Measurements from ENCODE around the gene KRT38.
"Not testable (repeated sequence)": the region's sequence is repeated elsewhere in the genome, so short reads cannot be mapped to it uniquely, and the experiment has no call there.

KRT38 gene

DNA sequence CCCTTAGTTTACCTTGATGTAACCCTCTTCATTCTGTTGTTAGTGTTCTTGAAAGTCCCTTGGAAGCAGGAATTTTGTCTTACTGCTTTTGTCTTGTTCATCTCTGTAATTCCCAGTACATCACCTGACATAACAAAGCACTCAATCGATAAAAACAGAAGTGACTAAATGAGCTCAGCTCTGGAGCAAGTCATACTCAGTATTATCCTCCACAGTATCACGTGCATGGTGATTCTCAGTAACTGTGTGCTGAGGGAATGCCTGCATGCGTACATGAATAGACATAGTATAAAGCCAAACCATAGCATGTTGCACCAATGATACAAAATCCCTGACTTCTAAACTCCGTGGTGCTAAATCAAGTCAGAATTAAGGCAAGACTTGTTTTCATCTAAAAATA, 7.2 kb downstream of the KRT38 start:
- Histone ChIP-seq H3K4me1 (no peaks in the 10 kb centered on the region), H2AFZ (no peak overlapping the region), H3K4me2 (ENCODE audit: low read length) (no peak overlapping the region), H3K9me3 (ENCODE audit: control insufficient read depth, low read length) (no peaks in the 10 kb centered on the region), H3K9ac (no peak overlapping the region), H3K27me3 (ENCODE audit: control insufficient read depth, insufficient read depth, low read length) (no peaks in the 10 kb centered on the region), H3K36me3 (ENCODE audit: control insufficient read depth, insufficient read depth, low read length) (no peaks in the 10 kb centered on the region), H3K4me3 (ENCODE audit: low read depth, low read length) (no peak overlapping the region), H3K79me2 (no peaks in the 10 kb centered on the region), H3K27ac (no peak overlapping the region)
- TF ChIP-seq, protein P1, sequence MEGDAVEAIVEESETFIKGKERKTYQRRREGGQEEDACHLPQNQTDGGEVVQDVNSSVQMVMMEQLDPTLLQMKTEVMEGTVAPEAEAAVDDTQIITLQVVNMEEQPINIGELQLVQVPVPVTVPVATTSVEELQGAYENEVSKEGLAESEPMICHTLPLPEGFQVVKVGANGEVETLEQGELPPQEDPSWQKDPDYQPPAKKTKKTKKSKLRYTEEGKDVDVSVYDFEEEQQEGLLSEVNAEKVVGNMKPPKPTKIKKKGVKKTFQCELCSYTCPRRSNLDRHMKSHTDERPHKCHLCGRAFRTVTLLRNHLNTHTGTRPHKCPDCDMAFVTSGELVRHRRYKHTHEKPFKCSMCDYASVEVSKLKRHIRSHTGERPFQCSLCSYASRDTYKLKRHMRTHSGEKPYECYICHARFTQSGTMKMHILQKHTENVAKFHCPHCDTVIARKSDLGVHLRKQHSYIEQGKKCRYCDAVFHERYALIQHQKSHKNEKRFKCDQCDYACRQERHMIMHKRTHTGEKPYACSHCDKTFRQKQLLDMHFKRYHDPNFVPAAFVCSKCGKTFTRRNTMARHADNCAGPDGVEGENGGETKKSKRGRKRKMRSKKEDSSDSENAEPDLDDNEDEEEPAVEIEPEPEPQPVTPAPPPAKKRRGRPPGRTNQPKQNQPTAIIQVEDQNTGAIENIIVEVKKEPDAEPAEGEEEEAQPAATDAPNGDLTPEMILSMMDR (IDR thresholded peaks at IDR 0.05): no peak

DNA sequence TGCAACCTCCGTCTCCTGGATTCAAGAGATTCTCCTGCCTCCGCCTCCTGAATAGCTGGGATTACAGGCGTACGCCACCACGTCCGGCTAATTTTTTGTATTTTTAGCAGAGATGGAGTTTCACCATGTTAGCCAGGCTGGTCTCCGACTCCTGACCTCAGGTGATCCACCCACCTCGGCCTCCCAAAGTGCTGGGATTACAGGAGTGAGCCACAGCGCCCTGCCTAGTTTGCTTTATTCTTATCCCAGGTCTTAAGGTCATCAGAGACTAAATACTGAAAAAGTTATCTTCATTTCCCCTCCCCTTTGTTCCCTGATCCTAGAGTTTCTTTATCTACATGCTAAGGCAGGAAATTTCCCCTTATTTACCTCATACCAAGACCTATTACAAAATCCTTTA, 10.4 kb downstream of the KRT38 start:
- H2AFZ ChIP-seq; H3K27me3 ChIP-seq (ENCODE audit: control insufficient read depth, insufficient read depth, low read length); H3K9ac ChIP-seq; H3K79me2 ChIP-seq; H3K36me3 ChIP-seq (ENCODE audit: control insufficient read depth, insufficient read depth, low read length); H3K27ac ChIP-seq; H3K4me2 ChIP-seq (ENCODE audit: low read length); H3K9me3 ChIP-seq (ENCODE audit: control insufficient read depth, low read length); H3K4me1 ChIP-seq; H3K4me3 ChIP-seq (ENCODE audit: low read depth, low read length): not testable (repeated sequence)

DNA sequence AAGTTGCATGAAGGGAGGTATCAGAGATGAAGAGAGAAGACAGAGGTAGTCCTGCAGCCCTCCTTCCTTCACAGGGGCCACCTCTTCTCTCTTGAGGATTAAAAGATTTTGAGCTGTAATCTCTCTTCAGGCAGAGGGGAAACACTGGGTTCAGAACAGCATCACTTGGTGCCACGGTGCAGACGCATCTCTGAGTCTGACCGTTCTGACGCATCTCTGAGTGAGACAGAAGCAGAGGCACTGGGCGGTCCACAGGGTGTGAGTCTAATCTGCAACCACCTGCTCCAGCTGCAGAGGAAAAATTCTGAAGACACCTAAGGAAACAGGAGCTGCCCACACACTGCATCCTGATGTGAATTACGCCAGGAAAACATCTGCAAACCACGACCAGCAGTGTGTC, 11.1 kb downstream of the KRT38 start:
- Histone ChIP-seq H3K27me3 (ENCODE audit: control insufficient read depth, insufficient read depth, low read length) (no peaks in the 10 kb centered on the region), H3K9me3 (ENCODE audit: control insufficient read depth, low read length) (no peaks in the 10 kb centered on the region), H3K9ac (no peak overlapping the region), H3K36me3 (ENCODE audit: control insufficient read depth, insufficient read depth, low read length) (no peaks in the 10 kb centered on the region), H2AFZ (no peak overlapping the region), H3K4me3 (ENCODE audit: low read depth, low read length) (no peak overlapping the region), H3K4me1 (no peaks in the 10 kb centered on the region), H3K4me2 (ENCODE audit: low read length) (no peak overlapping the region), H3K79me2 (no peaks in the 10 kb centered on the region), H3K27ac (no peak overlapping the region)
- TF ChIP-seq, protein P1 (IDR thresholded peaks at IDR 0.05): no peak

DNA sequence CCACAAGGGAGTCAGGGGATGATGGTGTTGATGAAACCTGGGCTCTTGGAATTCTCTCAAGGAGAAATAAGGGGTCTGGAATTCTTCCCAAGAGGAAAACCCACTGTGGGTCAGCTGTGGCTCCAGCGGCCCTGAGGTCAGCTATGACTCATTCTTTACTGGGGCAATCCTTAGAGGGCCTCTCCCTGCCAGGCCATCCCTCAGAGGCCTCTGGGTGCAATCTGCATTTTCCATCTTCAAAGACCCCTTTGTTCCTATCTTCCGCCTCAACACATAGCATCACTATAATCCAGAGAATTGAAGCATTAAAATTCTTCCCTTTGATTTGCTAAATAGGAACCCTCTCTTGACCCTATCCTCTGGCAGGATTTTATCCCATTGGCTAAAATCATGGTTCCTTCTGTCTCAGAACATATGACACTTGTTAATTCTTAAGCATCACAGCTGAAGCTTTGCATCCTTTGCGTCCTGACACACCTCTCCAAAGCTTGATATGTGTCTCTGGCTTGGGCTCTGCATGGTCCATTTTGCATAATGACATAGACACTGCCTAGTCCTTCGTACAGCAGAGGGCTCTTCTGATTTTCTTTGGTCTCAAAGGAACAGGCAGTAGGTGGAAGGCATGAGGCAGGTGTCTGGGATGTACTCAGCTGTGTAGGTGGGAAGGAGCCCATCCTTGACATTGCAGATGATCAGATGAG, 12.0 kb downstream of the KRT38 start:
- H3K27ac ChIP-seq: no peak overlapping the region
- H3K9me3 ChIP-seq (ENCODE audit: control insufficient read depth, low read length): no peaks in the 10 kb centered on the region
- H3K79me2 ChIP-seq: no peaks in the 10 kb centered on the region

DNA sequence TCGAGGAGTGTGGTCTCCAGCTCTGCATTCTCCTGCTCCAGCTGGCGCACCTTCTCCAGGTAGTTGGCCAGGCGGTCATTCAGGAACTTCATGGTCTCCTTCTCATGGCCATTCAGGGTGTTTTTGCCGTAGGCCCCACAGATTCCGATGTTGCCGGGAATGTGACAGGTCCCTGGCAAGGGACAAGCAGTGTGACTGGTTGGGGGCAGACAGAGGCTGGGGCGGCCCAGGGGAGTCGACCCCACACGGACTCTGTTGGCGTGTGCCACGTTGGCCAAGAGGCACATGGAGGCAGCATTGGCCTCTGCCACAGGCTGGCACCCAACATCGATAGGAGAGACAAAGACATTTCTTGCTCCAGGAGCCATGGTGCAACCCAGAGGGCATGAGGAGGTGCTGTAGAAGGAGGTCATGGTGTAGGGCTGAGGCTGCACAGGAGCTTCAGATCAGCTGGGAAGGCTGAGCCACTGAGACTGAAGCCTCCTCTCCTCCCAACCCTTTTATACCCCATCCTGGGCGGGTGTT, 16.6 kb downstream of the KRT38 start, which contains the start of gene KRT37:
KRT37 (minus strand) TSS at position 475 of the 525 bp plus-strand sequence; CDS start at position 413, 62 bp downstream.
- TF ChIP-seq, protein P1 (IDR thresholded peaks at IDR 0.05): no peak
- Histone ChIP-seq H3K27ac (no peak within 1 kb of the TSS), H3K27me3 (ENCODE audit: control insufficient read depth, insufficient read depth, low read length) (no peaks in the 10 kb centered on the region), H3K4me2 (ENCODE audit: low read length) (no peak within 1 kb of the TSS), H3K4me3 (ENCODE audit: low read depth, low read length) (no peak within 1 kb of the TSS), H3K4me1 (no peaks in the 10 kb centered on the region), H2AFZ (no peak within 1 kb of the TSS), H3K9me3 (ENCODE audit: control insufficient read depth, low read length) (no peaks in the 10 kb centered on the region), H3K79me2 (no peaks in the 10 kb centered on the region), H3K36me3 (ENCODE audit: control insufficient read depth, insufficient read depth, low read length) (no peaks in the 10 kb centered on the region), H3K9ac (no peak within 1 kb of the TSS)

More for the DNA sequence above, 12.0 kb downstream of the KRT38 start:
- Histone ChIP-seq H3K36me3 (ENCODE audit: control insufficient read depth, insufficient read depth, low read length) (no peaks in the 10 kb centered on the region), H3K4me2 (ENCODE audit: low read length) (no peak overlapping the region), H3K4me1 (no peaks in the 10 kb centered on the region), H3K27me3 (ENCODE audit: control insufficient read depth, insufficient read depth, low read length) (no peaks in the 10 kb centered on the region), H2AFZ (no peak overlapping the region), H3K9ac (no peak overlapping the region), H3K4me3 (ENCODE audit: low read depth, low read length) (no peak overlapping the region)
- TF ChIP-seq, protein P1 (IDR thresholded peaks at IDR 0.05): no peak

DNA sequence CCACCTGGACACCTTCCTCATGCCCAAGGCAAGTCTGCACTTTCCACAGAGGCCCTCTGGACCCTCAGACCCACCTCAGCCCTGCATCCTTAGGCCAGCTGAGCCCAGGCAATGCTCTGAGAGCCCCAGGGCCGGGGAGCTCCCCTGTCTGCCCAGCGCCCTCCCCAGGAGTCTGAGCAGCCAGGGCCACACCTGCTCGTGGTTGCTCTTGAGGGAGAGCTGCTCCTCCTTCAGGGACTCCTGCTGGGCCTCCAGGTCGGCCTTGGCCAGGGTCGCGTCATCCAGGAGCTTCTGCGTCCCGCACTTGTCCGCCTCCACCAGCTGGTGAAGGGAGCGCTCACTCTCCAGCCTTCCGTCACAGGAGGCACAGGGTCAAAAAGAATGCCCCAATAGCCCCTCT, 18.2 kb downstream of the KRT38 start:
- not testable (repeated sequence) for H3K36me3 ChIP-seq (ENCODE audit: control insufficient read depth, insufficient read depth, low read length); H3K4me1 ChIP-seq; H3K9ac ChIP-seq; H3K4me2 ChIP-seq (ENCODE audit: low read length); H3K27me3 ChIP-seq (ENCODE audit: control insufficient read depth, insufficient read depth, low read length); H3K27ac ChIP-seq; H2AFZ ChIP-seq; H3K9me3 ChIP-seq (ENCODE audit: control insufficient read depth, low read length); H3K4me3 ChIP-seq (ENCODE audit: low read depth, low read length); H3K79me2 ChIP-seq
